ENCODE measurements around the gene ATXN1L. TPM values are rescaled to one million over a fixed set of nuclear protein-coding genes. Genes with fewer than 3 reads are reported as not detected.
A peak's percentile ranks its signal among the peaks of the same experiment; 100 is the strongest.
"Not testable (repeated sequence)": the region's sequence is repeated elsewhere in the genome, so short reads cannot be mapped to it uniquely, and the experiment has no call there.

ATXN1L gene
- total RNA-seq, 1 experiment from 2014 or later = 13.9 TPM

DNA sequence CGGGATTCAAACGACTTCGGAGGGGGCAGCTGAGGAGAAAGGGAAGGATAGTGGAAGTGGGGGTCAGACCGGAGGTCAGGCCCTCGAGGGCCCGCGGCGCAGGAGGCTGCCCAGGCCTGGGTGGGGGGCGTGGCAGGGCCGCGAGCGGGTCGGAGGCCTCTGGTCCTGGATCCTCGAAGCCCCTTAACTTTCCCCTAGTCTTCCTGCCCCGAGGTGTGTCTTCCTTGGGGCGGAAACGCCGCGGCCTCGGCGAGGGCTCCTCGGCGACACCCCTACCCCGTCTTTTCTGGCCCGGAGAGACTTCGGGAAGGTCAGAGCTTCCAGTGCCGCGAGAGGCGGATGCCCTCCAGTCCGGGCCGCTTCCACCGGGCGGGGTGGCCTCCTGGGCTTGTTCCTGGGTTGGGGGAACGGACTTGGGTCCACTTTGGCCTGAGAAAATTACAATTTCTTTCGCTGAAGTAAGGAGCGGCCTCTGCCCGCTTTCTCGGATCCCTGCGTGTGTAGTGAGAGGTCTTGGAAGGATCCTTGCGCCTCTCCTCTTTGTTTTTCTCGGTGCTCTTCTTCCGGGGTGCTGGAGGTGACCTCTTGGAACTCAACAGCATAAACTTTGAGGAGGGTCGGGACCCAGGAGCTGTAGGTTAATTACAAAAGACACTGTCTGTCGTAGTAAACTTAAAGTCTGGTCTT, 50.0 kb downstream of the ATXN1L start:
- 0 out of 2 replicates have a peak, but pooled peaks cover 4% of the 10 kb centered on the region for H3K36me3 ChIP-seq
- peak overlapping the region; percentile 88 for H3K27ac ChIP-seq
- H3K27me3 ChIP-seq = no peaks in the 10 kb centered on the region
- H3K4me3 ChIP-seq = peak overlapping the region; percentile 85
- H3K9me3 ChIP-seq (replicated peaks) = no peaks in the 10 kb centered on the region
- peak; percentile 20 to 23 for DNase-seq
- no peaks in the 10 kb centered on the region for H3K4me1 ChIP-seq

DNA sequence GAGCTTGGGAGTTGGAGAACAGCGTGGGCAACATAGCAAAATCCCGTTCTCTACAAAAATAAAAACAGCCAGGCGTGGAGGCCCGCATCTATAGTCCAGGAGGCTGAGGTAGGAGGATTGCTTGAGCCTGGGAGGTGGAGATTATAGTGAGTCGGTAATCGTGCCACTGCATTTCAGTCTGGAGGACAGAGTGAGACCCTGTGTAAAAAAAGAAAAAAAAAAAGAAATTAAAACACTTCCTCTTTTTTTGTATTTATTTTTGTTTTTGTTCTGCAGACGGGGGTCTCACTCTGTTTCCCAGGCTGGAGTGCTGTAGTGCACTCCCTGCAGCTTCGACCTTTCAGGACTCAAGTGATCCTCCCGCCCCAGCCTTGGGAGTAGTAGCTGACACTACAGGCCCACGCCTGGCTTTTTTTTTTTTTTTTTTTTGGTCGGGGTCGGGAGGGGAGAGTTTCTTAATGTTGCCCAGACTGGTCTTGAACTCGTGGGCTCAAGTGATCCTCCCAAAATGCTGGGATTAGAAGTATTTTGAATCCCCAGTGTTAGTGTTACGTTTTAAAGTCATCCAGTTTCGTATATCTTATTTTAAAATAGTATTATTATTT, 51.1 kb downstream of the ATXN1L start:
- no peaks in the 10 kb centered on the region for H3K27me3 ChIP-seq
- no peak for DNase-seq
- no peaks in the 10 kb centered on the region for H3K9me3 ChIP-seq (replicated peaks)
- 0 out of 2 replicates have a peak, but pooled peaks cover 4% of the 10 kb centered on the region for H3K36me3 ChIP-seq
- H3K4me3 ChIP-seq = peak overlapping the region; percentile 85
- no peak overlapping the region for H3K27ac ChIP-seq
- no peaks in the 10 kb centered on the region for H3K4me1 ChIP-seq

GRCh38 chr16:71899171-71899570, 53.4 kb downstream of the ATXN1L start:
- peaks cover 7% of the 10 kb centered on the region; the same call in 1 of the 2 replicates for H3K36me3 ChIP-seq
- H3K27ac ChIP-seq = no peak overlapping the region
- H3K9me3 ChIP-seq (replicated peaks) = no peaks in the 10 kb centered on the region
- no peak for DNase-seq
- H3K27me3 ChIP-seq = no peaks in the 10 kb centered on the region
- no peaks in the 10 kb centered on the region for H3K4me1 ChIP-seq
- no peak overlapping the region for H3K4me3 ChIP-seq

DNA sequence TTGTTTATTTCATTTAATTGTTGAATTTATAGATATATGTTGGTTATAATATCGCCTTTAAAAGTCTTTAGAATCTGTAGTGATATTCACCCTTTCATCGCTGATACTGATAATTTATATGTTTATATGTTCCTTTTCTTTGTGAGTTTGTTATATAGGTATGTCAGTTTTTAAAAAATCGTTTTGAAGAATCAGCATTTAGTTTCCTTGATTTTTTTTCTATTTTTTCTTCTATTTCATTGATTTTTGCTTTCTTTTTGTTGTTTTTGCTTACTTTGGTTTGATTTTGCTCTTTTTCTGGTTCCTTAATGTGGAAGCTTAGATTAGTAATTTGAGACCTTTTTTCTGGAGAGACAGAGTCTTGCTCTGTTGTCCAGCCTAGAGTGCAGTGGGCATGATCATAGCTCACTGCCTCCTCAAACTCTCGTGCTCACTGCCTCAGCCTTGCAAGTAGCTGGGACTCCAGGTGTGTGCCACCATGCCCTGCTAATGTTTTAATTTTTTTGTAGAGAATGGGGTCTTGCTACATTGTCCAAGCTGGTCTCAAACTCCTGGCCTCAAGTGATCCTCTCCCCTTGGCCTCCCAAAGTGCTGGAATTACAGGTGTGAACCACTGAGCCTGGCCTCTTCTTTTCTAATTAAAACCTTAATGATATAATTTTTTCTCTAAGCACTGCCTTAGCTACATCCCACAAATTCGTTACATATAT, 57.0 kb downstream of the ATXN1L start:
- DNase-seq = no peak
- no peak overlapping the region for H3K27ac ChIP-seq
- no peaks in the 10 kb centered on the region for H3K4me1 ChIP-seq
- H3K27me3 ChIP-seq = no peaks in the 10 kb centered on the region
- H3K4me3 ChIP-seq = no peak overlapping the region
- peaks cover 3% of the 10 kb centered on the region; the same call in 1 of the 2 replicates for H3K36me3 ChIP-seq
- H3K9me3 ChIP-seq (replicated peaks) = no peaks in the 10 kb centered on the region

GRCh38 chr16:71903608-71904007, 57.8 kb downstream of the ATXN1L start:
- H3K9me3 ChIP-seq (replicated peaks) = no peaks in the 10 kb centered on the region
- H3K27me3 ChIP-seq = no peaks in the 10 kb centered on the region
- H3K4me3 ChIP-seq = no peak overlapping the region
- H3K36me3 ChIP-seq = peaks cover 3% of the 10 kb centered on the region; the same call in 1 of the 2 replicates
- no peak overlapping the region for H3K27ac ChIP-seq
- H3K4me1 ChIP-seq = no peaks in the 10 kb centered on the region
- no peak for DNase-seq

- no peak overlapping the region for H3K4me3 ChIP-seq
- no peaks in the 10 kb centered on the region for H3K4me1 ChIP-seq
- peaks cover 5% of the 10 kb centered on the region; the same call in 1 of the 2 replicates for H3K36me3 ChIP-seq
- no peak overlapping the region for H3K27ac ChIP-seq
- H3K9me3 ChIP-seq (replicated peaks) = no peaks in the 10 kb centered on the region
- no peak for DNase-seq
- H3K27me3 ChIP-seq = no peaks in the 10 kb centered on the region
Observed at GRCh38 chr16:71904239-71904638, 58.5 kb downstream of the ATXN1L start.

GRCh38 chr16:71905765-71906164, 60.0 kb downstream of the ATXN1L start:
- not testable (repeated sequence) for H3K27me3 ChIP-seq; H3K4me3 ChIP-seq; H3K36me3 ChIP-seq; H3K27ac ChIP-seq; H3K4me1 ChIP-seq; H3K9me3 ChIP-seq (replicated peaks); DNase-seq

Other genes starting within 250 kb of the ATXN1L start
- 0.22 and 0.23 TPM in 2 replicates for gene MARVELD3, start 219.8 kb upstream of the ATXN1L start, total RNA-seq (2014; rRNA removed; shearing (Covaris generic))
- gene PHLPP2, start 121.3 kb upstream of the ATXN1L start, total RNA-seq (2014; rRNA removed; shearing (Covaris generic)) = 7.4 and 8.3 TPM in 2 replicates
- 40.9 and 46.3 TPM in 2 replicates for gene AP1G1, start 37.1 kb upstream of the ATXN1L start, total RNA-seq (2014; rRNA removed; shearing (Covaris generic))
- 6.0 and 7.5 TPM in 2 replicates for gene ZNF821, start 38.2 kb downstream of the ATXN1L start, total RNA-seq (2014; rRNA removed; shearing (Covaris generic))
- gene IST1, start 49.6 kb downstream of the ATXN1L start, total RNA-seq (2014; rRNA removed; shearing (Covaris generic)) = 179 and 184 TPM in 2 replicates
- not detected in 2 replicates for gene PKD1L3, start 154.4 kb downstream of the ATXN1L start, total RNA-seq (2014; rRNA removed; shearing (Covaris generic))
- gene DHODH, start 162.8 kb downstream of the ATXN1L start, total RNA-seq (2014; rRNA removed; shearing (Covaris generic)) = 6.0 and 8.2 TPM in 2 replicates
- not detected in 2 replicates for gene HP, start 208.5 kb downstream of the ATXN1L start, total RNA-seq (2014; rRNA removed; shearing (Covaris generic))
- gene HPR, start 217.2 kb downstream of the ATXN1L start, total RNA-seq (2014; rRNA removed; shearing (Covaris generic)) = not detected in 2 replicates
- gene TXNL4B, start 247.6 kb downstream of the ATXN1L start, total RNA-seq (2014; rRNA removed; shearing (Covaris generic)) = 12.7 and 13.1 TPM in 2 replicates
- 24.7 and 27.4 TPM in 2 replicates for gene DHX38, start 247.9 kb downstream of the ATXN1L start, total RNA-seq (2014; rRNA removed; shearing (Covaris generic))

All from SJCRH30 (cell line).